ENCODE results near the gene UFC1. TPM values are rescaled to one million over a fixed set of nuclear protein-coding genes. Genes with fewer than 3 reads are reported as not detected.
A peak's percentile ranks its signal among the peaks of the same experiment; 100 is the strongest.

Gene UFC1
- polyA plus RNA-seq, 5 donors: 147 to 175 (median 155) TPM

DNA sequence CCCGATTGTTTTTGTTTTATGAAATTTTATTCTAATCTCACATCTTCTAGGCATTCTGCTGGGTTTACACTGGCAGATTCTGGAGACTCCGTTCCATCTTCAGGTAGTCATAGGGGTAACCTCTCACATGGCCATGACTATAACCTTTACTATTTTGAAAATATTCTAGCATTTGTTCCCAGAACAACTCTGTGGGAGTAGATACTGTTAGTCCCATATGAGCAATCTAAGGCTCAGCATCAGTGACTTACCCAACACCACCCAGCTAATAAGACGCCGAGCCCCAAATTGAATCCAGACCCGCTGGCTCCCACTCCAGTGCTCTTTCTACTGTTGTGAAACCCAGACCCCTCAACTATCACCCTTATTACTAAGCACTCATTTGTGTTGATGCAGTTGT, 35.3 kb downstream of the UFC1 start:
- DNase-seq: no peak

DNA sequence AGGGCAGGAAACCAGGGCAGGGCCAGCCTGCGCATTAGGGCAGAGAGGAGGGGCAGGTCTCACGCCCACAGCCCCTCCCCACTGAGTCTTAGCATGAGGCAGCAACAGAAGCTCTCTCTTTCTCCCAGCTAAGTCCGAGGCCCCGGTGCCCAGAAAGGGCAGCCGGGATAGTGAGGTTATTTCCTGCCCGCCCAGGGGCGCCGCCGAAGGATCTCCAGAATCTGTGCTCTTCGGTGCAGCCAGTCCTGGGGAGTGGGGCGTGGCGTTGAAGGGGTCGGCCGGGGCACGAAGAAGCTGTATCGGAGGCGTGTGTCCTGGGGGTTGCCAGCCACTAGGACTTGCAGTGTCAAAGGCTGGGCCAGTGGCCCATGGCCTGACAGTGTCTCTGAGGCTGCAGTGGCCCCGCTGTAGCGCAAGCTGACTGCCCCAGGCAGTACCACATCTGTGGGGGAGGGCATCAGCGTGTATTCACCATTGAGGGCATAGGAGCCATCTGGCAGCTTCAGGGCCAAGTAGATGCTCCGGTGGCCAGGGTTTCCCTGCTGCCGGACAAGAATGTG, 37.3 kb downstream of the UFC1 start:
- no peak for DNase-seq

GRCh38 chr1:161191971-161192370, 38.2 kb downstream of the UFC1 start:
- no peak for DNase-seq

DNA sequence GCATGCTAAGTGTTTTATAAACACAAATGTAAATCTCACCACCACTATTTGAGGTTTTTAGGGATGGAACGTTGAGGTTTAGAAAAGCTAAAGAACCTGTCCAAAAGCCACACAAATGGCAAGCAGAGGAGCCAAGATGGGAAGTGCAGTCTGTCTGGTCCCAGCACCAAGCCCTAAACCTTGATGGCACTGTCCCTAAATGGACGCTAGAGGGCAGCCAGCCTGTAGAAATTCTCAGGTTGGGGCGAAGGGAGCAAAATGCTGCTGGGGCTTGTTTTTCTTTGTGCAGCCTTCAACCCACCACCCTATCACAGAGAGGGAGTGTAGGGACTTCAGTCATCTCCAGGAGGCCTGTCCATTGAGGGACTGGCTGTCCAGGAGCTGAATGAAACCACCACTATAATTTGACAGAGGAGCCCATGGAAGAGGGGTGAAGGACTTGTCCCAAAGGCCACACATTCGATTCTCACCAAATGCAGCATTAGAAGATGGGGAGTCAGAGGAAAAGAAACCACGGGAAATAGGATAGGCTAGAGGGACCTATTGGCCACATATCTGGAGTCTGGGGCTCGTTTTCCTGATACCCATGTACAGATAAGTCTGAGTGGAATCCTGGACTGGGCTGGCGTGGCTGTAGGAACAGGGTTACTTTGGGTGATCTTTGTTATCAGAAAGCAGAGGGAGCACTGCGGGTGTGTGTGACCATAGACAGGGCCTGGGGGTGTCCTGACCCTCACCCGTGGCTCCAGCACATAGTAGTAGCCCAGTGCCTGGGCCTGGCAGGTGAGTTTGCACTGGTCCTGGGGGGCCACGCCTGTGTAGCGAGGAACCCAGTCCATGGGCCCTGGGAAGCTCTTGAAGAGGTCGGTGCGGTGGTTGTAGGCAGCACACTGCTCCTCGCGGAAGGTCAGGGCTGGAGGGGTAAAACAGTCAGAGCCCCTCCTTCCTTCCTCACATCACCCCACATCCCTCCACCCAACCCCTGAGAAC, 39.0 kb downstream of the UFC1 start:
- DNase-seq: no peak

DNA sequence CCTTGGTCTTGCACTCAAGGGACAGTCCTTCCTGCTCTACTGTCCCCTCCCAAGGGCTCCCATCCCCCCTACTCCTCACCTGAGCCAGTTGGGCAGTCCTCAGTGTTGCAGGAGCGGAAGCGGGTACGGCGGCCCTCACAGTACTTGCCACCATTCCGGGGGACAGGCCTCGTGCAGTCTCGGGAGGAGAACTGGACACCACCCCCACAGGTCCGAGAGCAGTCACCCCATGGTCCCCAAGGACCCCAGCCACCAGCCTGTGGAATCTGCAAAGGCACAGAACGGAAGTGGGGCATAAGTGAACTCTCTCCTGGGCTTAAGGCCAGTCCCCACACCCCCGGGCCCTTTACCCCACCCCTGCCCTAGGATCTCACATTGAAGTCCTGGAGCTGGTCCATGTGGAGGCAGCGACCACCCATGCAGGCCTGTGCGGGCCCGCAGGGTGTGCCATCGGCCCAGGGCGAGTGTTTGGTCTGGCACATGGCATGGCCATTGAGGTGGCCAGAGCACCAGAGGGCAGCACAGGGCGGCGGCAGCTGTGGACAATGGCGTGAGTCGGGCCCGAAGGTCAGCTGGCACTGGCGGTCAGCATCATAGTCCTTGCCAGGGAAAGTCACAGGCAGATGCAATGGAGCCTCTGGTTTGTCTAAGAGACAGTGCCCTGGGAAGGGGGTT, 39.9 kb downstream of the UFC1 start:
- DNase-seq: no peak

DNA sequence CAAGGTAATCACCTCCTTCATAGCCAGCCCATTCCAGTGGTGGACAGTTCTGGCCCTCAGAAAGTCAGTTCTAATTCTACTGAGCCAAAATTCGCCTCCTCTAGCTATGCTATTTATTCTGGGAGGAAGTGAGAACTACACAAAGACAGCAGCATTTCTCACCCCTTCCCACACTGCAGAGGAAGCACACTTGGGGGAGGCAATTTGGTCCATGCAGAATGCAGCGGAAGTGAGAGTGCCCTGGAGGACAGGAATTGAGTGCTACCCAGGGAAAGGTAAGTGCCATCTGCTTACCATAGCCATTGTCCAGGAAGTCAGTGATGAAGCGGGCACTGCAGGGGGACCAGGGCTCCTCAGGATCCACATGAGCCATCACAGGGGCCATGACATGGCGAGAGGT, 41.4 kb downstream of the UFC1 start:
- DNase-seq: no peak

DNA sequence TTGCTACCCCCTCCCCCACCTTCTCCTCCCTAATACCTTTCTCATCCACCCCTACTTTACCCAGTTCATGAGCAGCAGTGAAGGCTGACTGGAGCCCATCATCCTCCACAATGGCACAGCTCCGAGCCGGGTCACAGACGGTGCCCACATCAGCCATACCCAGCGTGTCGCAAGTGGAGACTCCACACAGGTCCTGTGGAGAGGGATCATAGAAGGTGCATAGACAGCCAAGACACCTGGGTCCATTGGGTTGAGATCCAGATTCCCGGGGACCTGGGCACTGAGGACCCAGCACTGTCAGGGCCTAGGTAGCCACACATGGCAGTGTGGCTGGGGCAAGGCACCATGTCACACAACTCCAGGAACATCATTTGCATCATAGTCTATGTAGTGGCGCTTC, 42.3 kb downstream of the UFC1 start:
- no peak for DNase-seq

DNA sequence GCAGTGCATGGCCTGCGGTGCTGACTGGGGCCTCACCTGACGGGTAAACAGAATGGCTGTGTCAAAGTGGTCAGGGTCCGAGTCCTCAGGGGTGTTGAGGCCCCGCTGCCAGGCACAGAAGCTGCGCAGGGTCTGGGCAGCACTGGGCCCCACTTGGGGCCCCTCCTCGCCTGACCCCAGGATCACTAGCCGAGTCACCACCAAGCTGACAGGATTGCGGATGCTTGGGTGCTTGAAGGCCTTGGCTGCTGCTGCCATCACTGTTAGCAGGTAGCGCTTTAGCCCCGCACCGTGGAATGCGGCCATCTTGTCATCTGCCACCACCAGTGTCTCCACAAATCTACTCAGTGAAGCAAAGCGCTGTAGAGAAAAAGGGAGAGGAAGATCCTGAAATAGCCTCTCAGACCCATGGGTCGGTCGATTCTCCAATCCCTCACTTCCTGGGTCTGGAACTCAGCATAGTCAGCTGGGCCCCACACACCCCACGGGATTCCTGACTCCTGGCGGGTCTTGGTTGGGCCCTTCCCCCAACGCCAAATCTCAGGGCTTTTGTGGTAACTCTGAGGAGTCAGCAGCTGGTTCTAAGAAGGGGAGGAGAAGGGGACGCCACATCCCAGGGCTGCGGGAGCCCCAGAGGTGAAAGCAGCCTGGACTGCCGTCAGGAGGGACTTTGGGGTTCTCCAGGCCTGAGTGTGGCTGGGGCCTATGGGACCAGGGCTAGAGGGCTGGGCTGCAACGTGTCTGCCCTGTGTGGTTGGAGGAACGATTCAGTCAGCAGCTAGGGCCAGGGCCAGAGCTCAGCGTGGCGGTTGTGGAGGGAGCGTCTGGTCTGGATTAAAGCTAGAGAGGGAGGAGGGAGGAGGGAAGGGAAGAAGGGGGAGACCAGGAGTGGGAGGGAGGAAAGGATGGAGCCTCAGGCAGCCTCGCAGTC, 43.0 kb downstream of the UFC1 start:
- DNase-seq: no peak

DNA sequence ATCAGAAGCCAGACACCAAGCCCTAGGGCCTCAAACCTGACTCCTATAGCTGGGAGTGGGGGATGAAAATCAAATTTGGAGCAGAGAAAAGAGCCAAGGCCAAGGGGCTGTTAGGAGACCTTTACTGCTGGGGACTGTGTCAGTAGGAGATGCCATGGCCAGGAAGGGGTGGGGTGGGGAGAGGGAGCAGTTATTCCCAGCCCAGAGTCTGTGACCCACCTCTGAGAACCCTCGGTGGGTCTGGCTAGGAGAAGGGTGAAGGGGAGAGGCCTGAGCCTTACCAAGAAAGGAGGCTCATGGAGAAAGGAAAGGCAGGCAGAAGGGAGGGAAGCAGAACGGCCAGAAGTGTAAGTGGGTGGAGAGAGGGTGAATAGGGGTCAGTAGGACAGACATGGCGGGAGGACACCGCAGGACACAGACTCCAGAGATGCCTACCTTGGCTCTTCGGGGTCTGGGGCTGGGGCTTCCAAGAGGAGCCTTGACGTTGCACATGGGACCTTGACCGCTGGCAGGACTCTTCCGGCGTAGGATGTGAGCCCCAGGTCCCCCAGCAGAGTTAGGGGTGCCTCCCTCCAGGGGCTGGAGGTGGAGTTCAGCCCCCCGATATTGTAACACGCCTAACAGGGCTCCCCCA, 43.9 kb downstream of the UFC1 start:
- DNase-seq: no peak

- no peak for DNase-seq
Measured at GRCh38 chr1:161198194-161198896, 44.6 kb downstream of the UFC1 start.

GRCh38 chr1:161198897-161199431, 45.2 kb downstream of the UFC1 start, which contains the start of gene ADAMTS4:
TSS of gene ADAMTS4 (minus strand) at chr1:161199054. CDS start at chr1:161198627, 427 bp downstream.
- DNase-seq: peak; percentile 70 to 77

DNA sequence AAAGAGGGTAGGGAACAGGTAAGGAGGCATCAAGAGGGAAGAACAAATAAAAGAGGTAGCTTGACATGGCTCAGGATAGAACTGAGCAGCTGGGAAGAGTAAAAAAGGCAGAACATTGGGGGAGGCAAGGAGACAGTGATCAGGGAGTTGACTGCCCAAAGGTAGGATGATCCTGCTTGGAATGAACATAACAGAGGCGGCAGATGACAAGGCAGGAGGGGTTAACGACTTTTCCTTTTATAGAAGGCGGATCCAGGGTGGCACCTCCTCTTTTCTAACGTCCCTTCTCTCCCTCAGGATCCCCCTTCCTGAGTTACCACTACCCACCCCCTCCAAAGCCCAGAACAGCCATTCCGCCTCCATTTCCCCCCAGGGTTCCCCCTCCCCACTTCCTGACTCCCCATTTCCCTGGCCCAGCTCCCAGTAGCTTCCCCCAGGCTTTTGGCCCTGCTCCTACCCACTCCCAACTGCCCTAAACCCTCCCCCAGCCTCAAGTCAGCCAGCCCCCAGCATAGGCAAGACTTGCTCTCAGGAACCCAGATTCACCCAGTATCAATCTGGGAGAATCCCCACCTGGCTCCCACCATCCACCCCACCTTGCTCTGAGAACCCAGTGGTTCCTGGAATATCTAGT, 45.8 kb downstream of the UFC1 start:
- no peak for DNase-seq

DNA sequence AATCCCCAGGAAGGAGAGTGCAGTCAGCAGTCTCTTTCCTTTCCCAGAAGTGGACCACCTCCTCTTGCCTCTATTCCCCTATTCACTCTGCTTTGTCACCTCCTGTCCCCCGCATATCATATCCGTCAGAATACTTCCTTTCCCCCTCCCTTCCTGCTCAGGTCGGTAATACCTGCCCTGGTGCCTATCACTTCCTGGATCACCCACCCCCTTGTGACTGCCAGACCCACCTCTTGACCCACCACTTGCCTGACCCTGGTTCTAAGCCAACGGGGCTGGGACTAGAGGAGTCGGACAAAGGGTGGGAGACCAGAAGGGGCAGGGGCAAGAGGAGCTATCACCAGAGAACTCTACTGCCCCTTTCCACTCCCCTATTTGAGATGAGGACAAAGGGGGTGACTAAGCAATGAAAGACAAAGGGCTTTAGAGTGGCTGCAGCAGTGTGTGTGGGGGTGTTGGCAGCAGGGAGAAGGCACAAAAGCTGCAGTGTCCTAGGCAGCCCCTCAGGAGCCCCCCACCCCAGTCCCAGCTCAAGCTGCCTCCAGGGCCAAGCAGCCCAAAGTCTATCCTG, 46.7 kb downstream of the UFC1 start:
- DNase-seq: no peak

DNA sequence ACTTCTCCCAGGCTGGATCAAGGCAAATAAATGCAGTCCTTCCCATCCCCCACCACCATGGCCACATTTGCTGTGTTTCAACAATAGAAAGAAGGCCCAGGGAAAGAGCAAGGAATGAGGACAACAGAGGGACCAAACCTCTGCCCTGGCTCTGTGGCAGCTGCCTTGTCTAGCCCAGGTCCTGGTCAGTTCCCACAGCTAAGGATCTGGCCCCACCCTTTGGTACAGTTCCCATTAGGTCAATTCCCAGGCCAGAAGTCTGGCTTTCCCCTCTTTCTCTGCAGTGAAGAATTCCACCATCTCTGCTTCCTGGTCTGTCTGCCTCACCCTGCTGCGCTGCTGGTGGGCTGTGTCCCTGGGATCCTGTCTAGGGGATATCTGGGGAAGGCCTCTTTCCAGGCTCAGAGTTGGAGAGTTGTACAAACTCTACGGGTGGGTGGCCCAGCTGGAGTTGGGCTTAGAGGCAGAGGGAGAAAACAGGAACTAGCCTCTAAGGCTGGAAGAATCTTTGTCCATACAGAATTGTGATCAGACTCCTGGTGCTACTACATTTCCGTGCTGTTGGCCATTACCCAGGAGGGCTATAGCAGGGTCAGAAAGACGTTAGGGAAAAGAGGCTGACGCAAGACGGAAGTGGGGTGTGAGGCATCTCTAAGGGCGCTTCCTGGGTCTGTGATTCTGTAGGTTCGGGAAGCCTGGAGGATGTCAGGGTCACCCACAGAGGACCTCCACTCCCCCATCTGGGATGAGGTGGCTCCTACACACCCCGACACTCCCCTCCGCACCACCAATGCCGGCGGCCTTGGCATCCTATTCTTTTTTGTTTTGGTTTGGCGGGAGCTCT, 47.4 kb downstream of the UFC1 start:
- peak in 1 of 2 donors; percentile 75 for DNase-seq

GRCh38 chr1:161201836-161202712, 48.3 kb downstream of the UFC1 start, which contains the start of gene NDUFS2:
TSS of gene NDUFS2 (plus strand) at chr1:161202367. CDS start at chr1:161202386, 19 bp downstream.
- DNase-seq: peak; percentile 96 to 98

DNA sequence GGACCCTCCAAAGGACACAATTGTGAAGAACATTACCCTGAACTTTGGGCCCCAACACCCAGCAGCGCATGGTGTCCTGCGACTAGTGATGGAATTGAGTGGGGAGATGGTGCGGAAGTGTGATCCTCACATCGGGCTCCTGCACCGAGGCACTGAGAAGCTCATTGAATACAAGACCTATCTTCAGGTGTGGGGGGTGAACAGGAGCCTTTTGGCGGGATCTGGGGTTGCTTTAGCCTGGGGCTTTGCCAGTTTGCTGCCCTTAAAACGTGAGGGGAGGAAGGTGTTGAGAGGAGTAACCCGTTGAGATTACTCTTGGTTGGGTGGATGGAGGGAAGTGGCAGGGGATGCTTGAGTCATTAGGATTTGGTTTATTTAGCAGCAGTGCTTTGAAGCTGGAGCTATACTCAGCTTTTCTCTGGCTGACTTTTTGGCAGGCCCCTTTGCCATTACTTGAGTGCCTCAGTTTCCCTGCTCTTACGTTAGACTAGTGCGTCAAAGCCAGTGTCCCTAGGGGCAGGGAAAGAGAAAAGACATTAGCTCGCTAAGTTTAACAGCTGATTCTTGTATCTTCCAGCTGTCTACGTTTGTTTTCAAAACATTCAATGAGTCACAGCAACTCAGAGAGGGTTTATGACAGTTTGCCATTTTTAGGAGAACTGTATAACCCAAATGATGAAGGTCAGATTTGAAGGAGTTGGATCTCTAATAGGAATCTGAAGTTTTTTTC, 52.8 kb downstream of the UFC1 start:
- DNase-seq: no peak

Measured in right lung (tissue), 5 donors.